GM08714 (cell line): ENCODE measurements around the gene SEPTIN11.

ENCODE experiments used
- H3K4me3 ChIP-seq: fragments of 200-500 bp; sonication (Bioruptor generic); 2 replicates; pipeline ENCODE4 v1.5.1; 2014; ENCODE audit warnings: mild to moderate bottlenecking, low read length, inconsistent platforms
- ZNF274 ChIP-seq: IDR thresholded peaks from 2 replicates; pipeline ENCODE4 v1.6.1; 2012; ENCODE audit warnings: mild to moderate bottlenecking, low read depth, low read length

SEPTIN11 gene

GRCh38 chr4:76979236-76979635, 29.7 kb downstream of the SEPTIN11 start:
- no peak for TF ChIP-seq ZNF274

GRCh38 chr4:76980261-76980660, 30.7 kb downstream of the SEPTIN11 start:
- no peak overlapping the region for H3K4me3 ChIP-seq
- TF ChIP-seq ZNF274, result no peak

More at GRCh38 chr4:76979236-76979635, 29.7 kb downstream of the SEPTIN11 start:
- H3K4me3 ChIP-seq, result no peak overlapping the region

GRCh38 chr4:76981644-76982043, 32.1 kb downstream of the SEPTIN11 start:
- no peak overlapping the region for H3K4me3 ChIP-seq
- no peak for TF ChIP-seq ZNF274

- no peak for TF ChIP-seq ZNF274
- no peak overlapping the region for H3K4me3 ChIP-seq
These were observed 33.4 kb downstream of the SEPTIN11 start for GRCh38 chr4:76982638-76983584.

GRCh38 chr4:76984127-76984526, 34.6 kb downstream of the SEPTIN11 start:
- no peak for TF ChIP-seq ZNF274
- H3K4me3 ChIP-seq, result peak overlapping the region; percentile 41; the same call in 1 of the 2 replicates

GRCh38 chr4:76984788-76985211, 35.2 kb downstream of the SEPTIN11 start:
- no peak for TF ChIP-seq ZNF274
- H3K4me3 ChIP-seq, result no peak overlapping the region

GRCh38 chr4:76987153-76987591, 37.6 kb downstream of the SEPTIN11 start:
- H3K4me3 ChIP-seq, result no peak overlapping the region
- no peak for TF ChIP-seq ZNF274

- H3K4me3 ChIP-seq, result peak overlapping the region; percentile 20; the same call in 1 of the 2 replicates
- TF ChIP-seq ZNF274, result no peak
These were observed 38.1 kb downstream of the SEPTIN11 start for GRCh38 chr4:76987685-76988084.

GRCh38 chr4:76989391-76990061, 40.0 kb downstream of the SEPTIN11 start:
- H3K4me3 ChIP-seq, result no peak overlapping the region
- no peak for TF ChIP-seq ZNF274

- H3K4me3 ChIP-seq, result no peak overlapping the region
- TF ChIP-seq ZNF274, result no peak
These were observed 40.9 kb downstream of the SEPTIN11 start for GRCh38 chr4:76990288-76991080.

GRCh38 chr4:76991161-76991660, 41.7 kb downstream of the SEPTIN11 start:
- no peak for TF ChIP-seq ZNF274
- H3K4me3 ChIP-seq, result no peak overlapping the region

GRCh38 chr4:76993787-76994641, 44.5 kb downstream of the SEPTIN11 start:
- H3K4me3 ChIP-seq, result peak overlapping the region; percentile 41; the same call in 1 of the 2 replicates
- no peak for TF ChIP-seq ZNF274

GRCh38 chr4:76995776-76996175, 46.2 kb downstream of the SEPTIN11 start:
- no peak for TF ChIP-seq ZNF274
- H3K4me3 ChIP-seq, result no peak overlapping the region
